ENCODE data around the gene ESYT1. TPM values are rescaled to one million over a fixed set of nuclear protein-coding genes. Genes with fewer than 3 reads are reported as not detected.

Gene ESYT1
- total RNA-seq, 4 donors from 2014 or later, result 128 to 234 (median 167) TPM

- WGBS, 2 donors (ENCODE audit: low coverage in 1 of 2), result 22 to 42% methylated on average over 2 of the region's 2 CpGs
- peaks cover 6 to 37% (median 20%) of the 10 kb centered on the region in 3 donors for H3K4me1 ChIP-seq
- H3K27me3 ChIP-seq, result no peaks in the 10 kb centered on the region
- H3K4me3 ChIP-seq, result peak overlapping the region; percentile 88 to 92
- H3K9me3 ChIP-seq, result no peaks in the 10 kb centered on the region
- H3K36me3 ChIP-seq, result peaks cover 6 to 41% of the 10 kb centered on the region in 2 donors
- no peak for ATAC-seq
- peak overlapping the region in 1 of 4 donors; percentile 86 for H3K27ac ChIP-seq
- TF ChIP-seq POLR2AphosphoS5 (IDR thresholded peaks at IDR 0.05) (no peak), CTCF (IDR thresholded peaks at IDR 0.05) (no peak), EP300 (IDR thresholded peaks at IDR 0.05) (no peak), POLR2A (IDR thresholded peaks at IDR 0.05) (no peak)
Observed at GRCh38 chr12:56105609-56105902, 22.5 kb upstream of the ESYT1 start.

GRCh38 chr12:56107242-56107641, 20.8 kb upstream of the ESYT1 start:
- Histone ChIP-seq H3K9me3 (no peaks in the 10 kb centered on the region), H3K27me3 (no peaks in the 10 kb centered on the region), H3K4me1 (peaks cover 6 to 37% (median 20%) of the 10 kb centered on the region in 3 donors), H3K4me3 (no peak overlapping the region), H3K36me3 (peaks cover 7 to 58% of the 10 kb centered on the region in 2 donors), H3K27ac (no peak overlapping the region)
- no peak for ATAC-seq
- 73 to 74% methylated on average over 3 of the region's 3 CpGs for WGBS, 2 donors (ENCODE audit: low coverage in 1 of 2)
- no peak for TF ChIP-seq POLR2A (IDR thresholded peaks at IDR 0.05)
- no peak for TF ChIP-seq CTCF (IDR thresholded peaks at IDR 0.05)
- no peak for TF ChIP-seq POLR2AphosphoS5 (IDR thresholded peaks at IDR 0.05)
- TF ChIP-seq EP300 (IDR thresholded peaks at IDR 0.05), result no peak

- H3K4me1 ChIP-seq, result peaks cover 4 to 22% (median 8%) of the 10 kb centered on the region in 3 donors
- H3K36me3 ChIP-seq, result peaks cover 7 to 76% of the 10 kb centered on the region in 2 donors
- H3K27ac ChIP-seq, result no peak overlapping the region
- 81% methylated on average over 5 of the region's 5 CpGs; no CpG with 5 or more reads in 1 of the 2 donors for WGBS, 2 donors (ENCODE audit: low coverage in 1 of 2)
- no peak for TF ChIP-seq POLR2AphosphoS5 (IDR thresholded peaks at IDR 0.05)
- no peak for TF ChIP-seq EP300 (IDR thresholded peaks at IDR 0.05)
- TF ChIP-seq CTCF (IDR thresholded peaks at IDR 0.05), result no peak
- TF ChIP-seq POLR2A (IDR thresholded peaks at IDR 0.05), result no peak
- H3K9me3 ChIP-seq, result no peaks in the 10 kb centered on the region
- ATAC-seq, result no peak
- no peak overlapping the region for H3K4me3 ChIP-seq
- no peaks in the 10 kb centered on the region for H3K27me3 ChIP-seq
Observed at GRCh38 chr12:56110571-56110970, 17.5 kb upstream of the ESYT1 start.

GRCh38 chr12:56114084-56114483, 14.0 kb upstream of the ESYT1 start:
- no peaks in the 10 kb centered on the region for H3K27me3 ChIP-seq
- WGBS, 2 donors (ENCODE audit: low coverage in 1 of 2), result 100% methylated on average over 1 of the region's 1 CpG; no CpG with 5 or more reads in 1 of the 2 donors
- H3K9me3 ChIP-seq, result no peaks in the 10 kb centered on the region
- TF ChIP-seq EP300 (IDR thresholded peaks at IDR 0.05) (no peak), POLR2AphosphoS5 (IDR thresholded peaks at IDR 0.05) (no peak), CTCF (IDR thresholded peaks at IDR 0.05) (no peak), POLR2A (IDR thresholded peaks at IDR 0.05) (no peak)
- peaks cover 7 to 49% of the 10 kb centered on the region in 2 donors for H3K36me3 ChIP-seq
- H3K27ac ChIP-seq, result no peak overlapping the region
- ATAC-seq, result no peak
- H3K4me1 ChIP-seq, result peaks cover 3 to 19% (median 6%) of the 10 kb centered on the region in 3 donors
- H3K4me3 ChIP-seq, result no peak overlapping the region

DNA sequence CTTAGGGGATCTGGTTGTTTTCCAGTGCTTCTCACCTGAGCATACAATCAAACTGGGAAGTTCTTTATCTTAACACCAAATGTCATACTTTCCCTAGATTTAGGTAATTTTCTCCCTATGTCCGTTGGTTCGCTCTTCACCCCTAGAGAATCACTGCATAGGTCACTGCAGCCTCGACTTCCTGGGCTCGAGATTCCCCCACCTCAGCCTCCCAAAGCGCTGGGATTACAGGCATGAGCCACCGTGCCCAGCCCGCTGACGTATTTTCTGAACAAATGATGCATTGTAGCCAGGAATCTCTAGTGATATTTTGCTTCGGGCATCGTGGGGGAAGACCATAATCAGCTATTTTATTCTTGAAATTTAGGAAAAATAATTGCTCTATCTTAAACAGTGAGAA, 12.7 kb upstream of the ESYT1 start:
- Histone ChIP-seq H3K4me1 (peaks cover 11 to 31% (median 18%) of the 10 kb centered on the region in 3 donors), H3K4me3 (peak overlapping the region; percentile 81 to 100), H3K27ac (peak overlapping the region in 3 of 4 donors; percentile 79 to 97 (median 95)), H3K9me3 (no peaks in the 10 kb centered on the region), H3K27me3 (no peaks in the 10 kb centered on the region), H3K36me3 (peaks cover 4 to 40% of the 10 kb centered on the region in 2 donors)
- ATAC-seq, result no peak
- 51 to 52% methylated on average over 4 to 10 of the region's 10 CpGs for WGBS, 2 donors (ENCODE audit: low coverage in 1 of 2)
- TF ChIP-seq CTCF (IDR thresholded peaks at IDR 0.05) (no peak), POLR2AphosphoS5 (IDR thresholded peaks at IDR 0.05) (no peak), EP300 (IDR thresholded peaks at IDR 0.05) (no peak), POLR2A (IDR thresholded peaks at IDR 0.05) (no peak)
